ENCODE measurements around the gene PTGER1.

PTGER1 gene

DNA sequence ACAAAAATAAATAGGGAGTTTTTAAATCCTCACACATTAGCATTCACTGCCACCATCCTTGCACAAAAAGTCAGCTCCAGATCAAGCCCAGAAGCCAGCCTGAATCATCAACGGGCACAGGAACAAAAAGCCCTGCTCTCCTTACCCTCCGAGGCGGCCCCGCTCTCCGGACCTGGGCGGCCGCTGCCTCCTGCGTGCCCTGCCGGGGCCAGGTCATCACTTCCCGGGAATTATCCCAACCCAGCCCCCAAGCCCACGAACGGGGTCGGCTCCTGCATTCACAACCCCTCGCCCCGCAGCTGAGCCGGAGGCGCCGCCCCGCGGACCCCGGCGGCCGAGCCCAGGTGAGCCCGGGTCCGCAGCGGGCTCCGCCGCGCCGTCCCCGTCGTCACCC lies 42.3 kb upstream of the PTGER1 start:
- TF ChIP-seq, protein P1, sequence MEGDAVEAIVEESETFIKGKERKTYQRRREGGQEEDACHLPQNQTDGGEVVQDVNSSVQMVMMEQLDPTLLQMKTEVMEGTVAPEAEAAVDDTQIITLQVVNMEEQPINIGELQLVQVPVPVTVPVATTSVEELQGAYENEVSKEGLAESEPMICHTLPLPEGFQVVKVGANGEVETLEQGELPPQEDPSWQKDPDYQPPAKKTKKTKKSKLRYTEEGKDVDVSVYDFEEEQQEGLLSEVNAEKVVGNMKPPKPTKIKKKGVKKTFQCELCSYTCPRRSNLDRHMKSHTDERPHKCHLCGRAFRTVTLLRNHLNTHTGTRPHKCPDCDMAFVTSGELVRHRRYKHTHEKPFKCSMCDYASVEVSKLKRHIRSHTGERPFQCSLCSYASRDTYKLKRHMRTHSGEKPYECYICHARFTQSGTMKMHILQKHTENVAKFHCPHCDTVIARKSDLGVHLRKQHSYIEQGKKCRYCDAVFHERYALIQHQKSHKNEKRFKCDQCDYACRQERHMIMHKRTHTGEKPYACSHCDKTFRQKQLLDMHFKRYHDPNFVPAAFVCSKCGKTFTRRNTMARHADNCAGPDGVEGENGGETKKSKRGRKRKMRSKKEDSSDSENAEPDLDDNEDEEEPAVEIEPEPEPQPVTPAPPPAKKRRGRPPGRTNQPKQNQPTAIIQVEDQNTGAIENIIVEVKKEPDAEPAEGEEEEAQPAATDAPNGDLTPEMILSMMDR (IDR thresholded peaks at IDR 0.05; ENCODE audit: insufficient read depth, low read depth, low read length, missing control alignments) = no peak
- peak overlapping the region; percentile 88 for H3K4me3 ChIP-seq (ENCODE audit: low read depth, low read length)
- no peak for DNase-seq (ENCODE audit: low read depth)

DNA sequence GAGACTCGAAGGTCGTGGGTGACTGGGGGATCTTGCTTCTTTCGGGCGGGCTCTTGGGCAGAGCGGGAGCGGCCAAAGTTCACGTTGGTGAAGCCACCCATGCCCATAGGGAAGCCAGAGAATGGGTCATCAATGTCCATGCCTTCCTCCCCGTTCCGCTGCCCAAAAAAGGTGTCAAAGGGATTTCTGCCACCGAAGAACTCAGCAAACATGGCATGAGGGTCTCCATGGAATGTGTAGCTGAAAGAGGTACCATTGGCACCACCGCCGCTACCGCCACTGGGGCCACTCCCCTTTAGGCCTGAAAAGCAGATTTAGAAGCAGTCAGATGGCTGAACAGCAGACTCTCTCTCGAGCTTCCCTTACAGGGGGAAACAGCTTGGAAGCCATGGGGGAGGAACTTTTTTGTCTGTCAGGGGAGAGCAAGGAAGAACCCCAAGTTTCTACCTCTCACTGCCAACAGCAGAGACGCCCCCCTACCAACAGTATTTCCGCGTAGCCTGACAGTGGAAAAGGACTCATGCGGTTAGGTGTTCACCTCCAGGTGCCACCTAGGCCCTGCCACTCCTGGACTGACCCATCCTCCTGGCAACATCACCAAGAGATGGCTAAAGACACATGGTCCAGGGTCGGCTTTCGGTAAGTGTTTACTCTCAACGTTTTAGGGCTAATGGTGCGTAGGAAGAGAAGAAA lies 41.7 kb upstream of the PTGER1 start:
- DNase-seq (ENCODE audit: low read depth) = no peak
- TF ChIP-seq, protein P1 (IDR thresholded peaks at IDR 0.05; ENCODE audit: insufficient read depth, low read depth, low read length, missing control alignments) = no peak
- peak overlapping the region; percentile 88 for H3K4me3 ChIP-seq (ENCODE audit: low read depth, low read length)

DNA sequence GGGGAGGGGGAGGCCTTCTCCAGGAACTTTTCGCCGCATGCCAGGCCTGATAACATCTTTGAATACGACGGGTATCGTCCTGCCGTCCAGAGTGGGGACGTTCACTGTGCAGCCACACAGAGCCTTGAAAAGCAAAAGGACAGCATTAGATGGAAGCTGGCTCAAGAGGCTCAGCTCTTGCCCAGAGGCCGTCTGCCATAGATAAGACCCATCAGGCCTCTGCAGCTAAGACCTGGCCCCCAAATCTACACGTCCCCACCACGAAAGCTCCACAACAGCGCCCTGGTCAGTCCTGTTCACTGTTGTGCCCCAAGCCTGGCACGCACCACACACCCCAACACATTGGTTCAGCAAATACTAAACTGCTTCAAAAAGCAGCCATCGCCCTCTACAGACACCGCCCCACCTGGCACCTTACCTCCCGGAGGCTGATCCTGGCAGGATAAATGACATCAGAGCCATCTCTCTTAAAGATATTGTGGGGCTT lies 40.9 kb upstream of the PTGER1 start:
- no peak overlapping the region for H3K4me3 ChIP-seq (ENCODE audit: low read depth, low read length)
- TF ChIP-seq, protein P1 (IDR thresholded peaks at IDR 0.05; ENCODE audit: insufficient read depth, low read depth, low read length, missing control alignments) = no peak

DNA sequence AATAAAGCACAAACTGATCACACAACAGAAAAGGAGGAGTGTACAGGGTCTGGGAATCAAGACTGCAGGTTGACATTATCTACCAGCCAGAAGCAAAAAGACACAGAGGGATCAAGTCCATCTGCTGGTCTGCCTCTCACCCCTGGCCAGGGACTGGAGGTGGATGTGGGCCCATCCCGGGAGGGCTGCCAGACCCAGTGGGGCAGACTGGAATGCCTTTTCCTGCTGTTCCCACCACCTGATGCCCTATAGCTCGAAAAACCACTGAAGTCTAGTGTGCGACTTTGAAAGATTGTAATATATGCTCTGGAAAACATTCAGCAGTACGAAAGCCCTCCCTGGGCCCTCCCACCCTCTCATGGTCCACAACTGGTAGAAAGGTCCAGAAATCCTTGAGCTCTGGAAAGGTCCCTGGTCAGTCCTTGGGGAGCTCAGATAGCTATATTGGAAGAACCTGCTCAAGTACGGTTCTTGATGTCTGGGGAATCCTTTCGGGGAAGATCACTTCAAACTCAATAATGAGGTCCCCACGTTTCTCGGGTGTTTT lies 40.4 kb upstream of the PTGER1 start:
- no peak for DNase-seq (ENCODE audit: low read depth)
- TF ChIP-seq, protein P1 (IDR thresholded peaks at IDR 0.05; ENCODE audit: insufficient read depth, low read depth, low read length, missing control alignments) = no peak
- no peak overlapping the region for H3K4me3 ChIP-seq (ENCODE audit: low read depth, low read length)

More for the DNA sequence above, 40.9 kb upstream of the PTGER1 start:
- DNase-seq (ENCODE audit: low read depth) = no peak

DNA sequence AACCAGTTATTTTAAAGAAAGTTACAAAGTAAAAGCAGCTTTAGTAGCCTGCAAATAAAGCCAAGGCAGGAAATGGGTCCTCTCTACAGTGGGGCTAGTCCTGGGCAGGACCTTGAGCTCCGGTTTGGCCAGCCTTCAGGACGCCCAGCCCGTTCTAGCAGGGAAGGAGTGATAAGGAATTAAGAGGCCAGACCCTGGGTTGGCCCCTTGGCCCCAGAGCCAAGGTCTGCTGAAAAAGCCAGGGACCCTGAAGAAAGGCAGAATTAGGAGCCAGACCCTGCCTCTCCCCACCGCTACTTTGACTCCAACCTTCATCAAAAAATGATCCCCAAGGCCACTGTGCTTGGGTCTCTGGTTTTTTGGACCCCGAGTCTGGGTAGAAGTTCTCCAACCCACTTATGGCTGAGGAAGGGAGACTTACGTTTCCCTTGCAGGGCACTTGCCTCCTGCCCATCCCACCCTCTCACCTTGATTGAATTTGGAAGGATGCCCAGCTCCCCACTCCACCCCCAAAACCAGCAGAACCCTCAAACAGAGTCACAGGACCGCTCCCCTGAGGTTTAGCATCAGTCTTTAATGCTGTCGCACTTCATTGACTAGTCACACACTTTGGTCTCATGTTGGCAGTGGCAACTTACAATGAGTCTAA lies 39.2 kb upstream of the PTGER1 start:
- TF ChIP-seq, protein P1 (IDR thresholded peaks at IDR 0.05; ENCODE audit: insufficient read depth, low read depth, low read length, missing control alignments) = no peak
- no peak for DNase-seq (ENCODE audit: low read depth)
- no peak overlapping the region for H3K4me3 ChIP-seq (ENCODE audit: low read depth, low read length)

DNA sequence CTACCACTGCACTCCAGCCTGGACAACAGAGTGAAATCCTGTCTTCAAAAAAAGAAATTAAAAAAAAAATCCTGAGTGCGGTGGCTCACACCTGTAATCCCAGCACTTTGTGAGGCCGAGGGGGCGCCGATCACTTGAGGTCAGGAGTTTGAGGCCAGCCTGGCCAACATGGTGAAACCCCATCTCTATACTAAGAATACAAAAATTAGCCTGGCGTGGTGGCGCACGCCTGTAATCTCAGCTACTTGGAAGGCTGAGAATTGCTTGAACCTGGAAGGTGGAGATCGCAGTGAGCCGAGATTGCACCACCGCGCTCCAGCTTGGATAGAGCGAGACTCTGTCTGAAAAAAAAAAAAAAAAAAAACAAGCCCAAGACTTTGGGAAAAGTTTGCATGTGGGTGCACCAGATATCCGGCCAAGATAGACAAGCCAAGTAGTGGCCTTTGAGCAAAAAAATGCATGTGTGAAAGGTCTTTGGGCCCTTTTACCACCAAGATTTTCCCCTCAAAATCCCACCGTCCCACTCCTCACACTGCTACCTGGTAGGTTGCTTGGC lies 37.3 kb upstream of the PTGER1 start:
- no peak for DNase-seq (ENCODE audit: low read depth)
- TF ChIP-seq, protein P1 (IDR thresholded peaks at IDR 0.05; ENCODE audit: insufficient read depth, low read depth, low read length, missing control alignments) = no peak
- no peak overlapping the region for H3K4me3 ChIP-seq (ENCODE audit: low read depth, low read length)
